Loucy (cell line): Measurements from ENCODE around the gene ASB2.

Source experiments
- H2AFZ ChIP-seq: fragments of 200-600 bp; sonication (generic); 2 replicates; pipeline ENCODE4 v1.6.0; 2016; ENCODE audit warnings: antibody characterized with exemption, mild to moderate bottlenecking, low read length, moderate library complexity
- H3F3A ChIP-seq: fragments of 200-600 bp; 2 replicates; pipeline ENCODE4 v1.6.0; 2016; ENCODE audit warnings: antibody characterized with exemption, low read depth, mild to moderate bottlenecking
- H3K27me3 ChIP-seq: fragments of 200-600 bp; sonication (generic); 2 replicates; pipeline ENCODE4 v1.6.1; 2014; ENCODE audit warnings: low read length, mild to moderate bottlenecking; ENCODE audit not compliant: insufficient read depth, poor library complexity, severe bottlenecking
- H3K36me3 ChIP-seq: fragments of 200-600 bp; sonication (generic); 2 replicates; pipeline ENCODE4 v1.6.1; 2016; ENCODE audit warnings: low read length; ENCODE audit not compliant: insufficient read depth
- H3K4me1 ChIP-seq: fragments of 200-600 bp; sonication (generic); 2 replicates; pipeline ENCODE4 v1.5.1; 2014; ENCODE audit warnings: low read length, mild to moderate bottlenecking; ENCODE audit not compliant: insufficient read depth, poor library complexity, severe bottlenecking
- H3K4me2 ChIP-seq: fragments of 200-600 bp; sonication (generic); 2 replicates; pipeline ENCODE4 v1.6.0; 2014; ENCODE audit warnings: antibody characterized with exemption, low read length, low read depth, mild to moderate bottlenecking; ENCODE audit not compliant: poor library complexity, severe bottlenecking
- H3K4me3 ChIP-seq: fragments of 200-600 bp; sonication (generic); 2 replicates; pipeline ENCODE4 v1.5.1; 2014; ENCODE audit warnings: low read length, mild to moderate bottlenecking, mixed read lengths; ENCODE audit not compliant: poor library complexity, severe bottlenecking
- H3K79me2 ChIP-seq: fragments of 200-600 bp; sonication (generic); 2 replicates; pipeline ENCODE4 v1.6.1; 2014; ENCODE audit warnings: low read length; ENCODE audit not compliant: insufficient read depth
- H3K9ac ChIP-seq: fragments of 200-600 bp; sonication (generic); 2 replicates; pipeline ENCODE4 v1.6.0; 2014; ENCODE audit warnings: mild to moderate bottlenecking, low read depth, low read length, moderate library complexity; ENCODE audit not compliant: poor library complexity, severe bottlenecking
- H3K9me2 ChIP-seq: fragments of 200-600 bp; sonication (generic); replicated peaks from 2 replicates; pipeline ENCODE4 v1.6.1; 2016; ENCODE audit warnings: low read depth, low read length, mixed read lengths
- H3K9me3 ChIP-seq: fragments of 200-600 bp; sonication (generic); 2 replicates; pipeline ENCODE4 v1.6.1; 2014; ENCODE audit warnings: mild to moderate bottlenecking, antibody characterized with exemption, low read length, low read depth; ENCODE audit not compliant: insufficient read depth
- H4K20me1 ChIP-seq: fragments of 200-600 bp; sonication (generic); 2 replicates; pipeline ENCODE4 v1.6.0; 2014; ENCODE audit warnings: antibody characterized with exemption, low read length, mild to moderate bottlenecking; ENCODE audit not compliant: insufficient read depth, poor library complexity, severe bottlenecking
- EZH2phosphoT487 ChIP-seq: fragments of 200-600 bp; IDR thresholded peaks from 2 replicates; pipeline ENCODE4 v1.6.1; 2018; ENCODE audit warnings: antibody characterized with exemption, mild to moderate bottlenecking, moderate library complexity, borderline replicate concordance
- TF ChIP-seq, protein P1 (sequence below): fragments of 200-600 bp; sonication (generic); conservative IDR thresholded peaks from 2 replicates; pipeline ENCODE4 v1.5.1; 2014; ENCODE audit warnings: mild to moderate bottlenecking, antibody characterized with exemption, low read length

ASB2 gene

DNA sequence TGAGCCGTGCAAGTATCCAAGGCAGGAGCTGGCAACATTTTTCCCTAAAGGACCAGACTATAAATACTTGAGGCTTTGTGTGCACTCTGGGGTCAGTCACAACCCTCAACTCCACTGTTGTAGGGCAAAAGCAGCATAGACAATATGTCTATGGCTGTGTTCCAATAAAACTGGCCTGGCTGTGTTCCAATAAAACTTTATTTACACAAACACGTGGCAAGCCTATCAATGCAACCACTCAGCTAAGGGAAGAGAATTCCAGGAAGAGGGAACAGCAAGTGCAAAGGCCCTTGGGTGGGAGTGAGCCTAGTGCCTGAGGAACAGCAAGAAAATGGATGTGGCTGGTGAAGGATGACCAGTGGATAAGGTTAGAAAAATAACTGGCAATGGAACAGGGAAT, 60.6 kb downstream of the ASB2 start:
- H3K79me2 ChIP-seq: no peaks in the 10 kb centered on the region
- H3K4me3 ChIP-seq: no peak overlapping the region
- H3K4me1 ChIP-seq: no peaks in the 10 kb centered on the region
- H2AFZ ChIP-seq: no peak overlapping the region
- H3K9ac ChIP-seq: no peak overlapping the region
- H3K9me2 ChIP-seq: no peaks in the 10 kb centered on the region
- H3K4me2 ChIP-seq: no peak overlapping the region
- no peaks in the 10 kb centered on the region for H3K9me3 ChIP-seq
- H3K36me3 ChIP-seq: no peaks in the 10 kb centered on the region
- H3K27me3 ChIP-seq: no peaks in the 10 kb centered on the region
- no peaks in the 10 kb centered on the region for H3F3A ChIP-seq
- no peaks in the 10 kb centered on the region for H4K20me1 ChIP-seq
- TF ChIP-seq EZH2phosphoT487: no peak
- TF ChIP-seq, protein P1, sequence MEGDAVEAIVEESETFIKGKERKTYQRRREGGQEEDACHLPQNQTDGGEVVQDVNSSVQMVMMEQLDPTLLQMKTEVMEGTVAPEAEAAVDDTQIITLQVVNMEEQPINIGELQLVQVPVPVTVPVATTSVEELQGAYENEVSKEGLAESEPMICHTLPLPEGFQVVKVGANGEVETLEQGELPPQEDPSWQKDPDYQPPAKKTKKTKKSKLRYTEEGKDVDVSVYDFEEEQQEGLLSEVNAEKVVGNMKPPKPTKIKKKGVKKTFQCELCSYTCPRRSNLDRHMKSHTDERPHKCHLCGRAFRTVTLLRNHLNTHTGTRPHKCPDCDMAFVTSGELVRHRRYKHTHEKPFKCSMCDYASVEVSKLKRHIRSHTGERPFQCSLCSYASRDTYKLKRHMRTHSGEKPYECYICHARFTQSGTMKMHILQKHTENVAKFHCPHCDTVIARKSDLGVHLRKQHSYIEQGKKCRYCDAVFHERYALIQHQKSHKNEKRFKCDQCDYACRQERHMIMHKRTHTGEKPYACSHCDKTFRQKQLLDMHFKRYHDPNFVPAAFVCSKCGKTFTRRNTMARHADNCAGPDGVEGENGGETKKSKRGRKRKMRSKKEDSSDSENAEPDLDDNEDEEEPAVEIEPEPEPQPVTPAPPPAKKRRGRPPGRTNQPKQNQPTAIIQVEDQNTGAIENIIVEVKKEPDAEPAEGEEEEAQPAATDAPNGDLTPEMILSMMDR: no peak

DNA sequence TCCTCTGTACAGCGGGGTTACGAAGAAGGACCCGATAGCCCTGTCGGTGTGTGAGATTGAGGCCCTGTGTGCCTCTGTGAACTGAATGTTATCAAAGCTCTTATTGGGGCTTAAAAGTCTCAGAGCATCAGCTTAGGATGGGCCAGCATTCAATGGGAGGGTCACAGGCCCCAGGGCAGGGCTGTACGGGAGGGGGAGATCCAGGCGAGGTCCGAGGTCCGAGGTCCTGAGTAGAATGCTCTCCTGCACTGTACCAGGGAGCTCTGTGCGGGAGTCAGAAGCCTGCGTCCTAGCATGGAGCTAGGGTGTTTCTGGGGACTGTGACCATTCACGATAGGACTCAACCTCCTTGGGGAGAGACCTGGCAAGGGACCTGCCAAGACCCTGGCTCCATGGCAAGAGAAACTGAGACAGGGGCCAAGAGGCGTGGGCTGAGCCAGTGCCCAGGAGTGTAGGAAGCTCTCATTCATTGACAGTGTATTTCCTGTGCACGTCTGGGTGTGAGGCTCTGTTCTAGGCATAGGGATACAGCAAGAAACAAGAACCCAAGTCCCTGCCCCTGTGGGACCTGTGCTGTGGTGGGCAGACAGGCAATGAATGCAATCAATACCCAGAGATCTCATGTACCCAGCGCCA, 61.2 kb downstream of the ASB2 start:
- Histone ChIP-seq H3K79me2 (no peaks in the 10 kb centered on the region), H3K9me2 (no peaks in the 10 kb centered on the region), H3K9me3 (no peaks in the 10 kb centered on the region), H3K9ac (no peak overlapping the region), H2AFZ (no peak overlapping the region), H3K4me2 (no peak overlapping the region), H4K20me1 (no peaks in the 10 kb centered on the region), H3K4me3 (no peak overlapping the region), H3K4me1 (no peaks in the 10 kb centered on the region), H3K27me3 (no peaks in the 10 kb centered on the region), H3K36me3 (no peaks in the 10 kb centered on the region), H3F3A (no peaks in the 10 kb centered on the region)
- TF ChIP-seq EZH2phosphoT487: no peak
- TF ChIP-seq, protein P1: no peak

DNA sequence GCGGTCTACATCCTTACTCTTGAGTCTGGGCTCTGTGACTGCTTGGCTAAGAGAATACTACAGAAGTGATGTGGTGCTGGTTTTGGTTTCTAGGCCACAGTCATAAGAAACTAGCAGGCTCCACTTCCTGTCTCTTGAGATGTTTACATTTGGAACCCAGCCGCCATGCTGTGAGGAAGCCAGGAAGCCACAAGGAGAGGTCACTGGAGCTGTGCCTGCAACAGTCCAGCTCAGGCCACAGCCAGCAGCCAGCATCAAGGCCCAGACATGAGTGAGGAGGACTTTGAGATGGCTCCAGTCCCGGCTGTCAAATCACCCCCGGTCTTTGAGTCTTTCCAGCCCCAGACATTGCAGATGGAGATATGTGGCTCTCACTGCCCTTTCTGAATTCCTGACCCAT, 62.1 kb downstream of the ASB2 start:
- TF ChIP-seq EZH2phosphoT487: no peak
- TF ChIP-seq, protein P1: no peak
- Histone ChIP-seq H3K9me2 (no peaks in the 10 kb centered on the region), H3F3A (no peaks in the 10 kb centered on the region), H3K4me3 (no peak overlapping the region), H2AFZ (no peak overlapping the region), H3K9ac (no peak overlapping the region), H3K4me2 (no peak overlapping the region), H3K9me3 (no peaks in the 10 kb centered on the region), H4K20me1 (no peaks in the 10 kb centered on the region), H3K79me2 (no peaks in the 10 kb centered on the region), H3K27me3 (no peaks in the 10 kb centered on the region), H3K4me1 (no peaks in the 10 kb centered on the region), H3K36me3 (no peaks in the 10 kb centered on the region)
